Measurements from ENCODE around the gene PDCD2L.

GRCh38 chr19:34416021-34416545, 11.9 kb downstream of the PDCD2L start:
- TF ChIP-seq JUND (IDR thresholded peaks at IDR 0.05; ENCODE audit: low read length) (no peak), POLR2A (IDR thresholded peaks at IDR 0.05; ENCODE audit: control extremely low read depth in 1 of 2, low read depth in 2 of 2, low read length in 2 of 2) (no peak), SRF (IDR thresholded peaks at IDR 0.05; ENCODE audit: low read depth, low read length) (no peak), POU5F1 (IDR thresholded peaks at IDR 0.05; ENCODE audit: low read depth, low read length) (no peak), RAD21 (IDR thresholded peaks at IDR 0.05 in 1 of 2, conservative IDR thresholded peaks at IDR 0.05 in 1 of 2; ENCODE audit: low read depth in 2 of 2, low read length in 2 of 2) (no peak)
- TF ChIP-seq, protein P1, sequence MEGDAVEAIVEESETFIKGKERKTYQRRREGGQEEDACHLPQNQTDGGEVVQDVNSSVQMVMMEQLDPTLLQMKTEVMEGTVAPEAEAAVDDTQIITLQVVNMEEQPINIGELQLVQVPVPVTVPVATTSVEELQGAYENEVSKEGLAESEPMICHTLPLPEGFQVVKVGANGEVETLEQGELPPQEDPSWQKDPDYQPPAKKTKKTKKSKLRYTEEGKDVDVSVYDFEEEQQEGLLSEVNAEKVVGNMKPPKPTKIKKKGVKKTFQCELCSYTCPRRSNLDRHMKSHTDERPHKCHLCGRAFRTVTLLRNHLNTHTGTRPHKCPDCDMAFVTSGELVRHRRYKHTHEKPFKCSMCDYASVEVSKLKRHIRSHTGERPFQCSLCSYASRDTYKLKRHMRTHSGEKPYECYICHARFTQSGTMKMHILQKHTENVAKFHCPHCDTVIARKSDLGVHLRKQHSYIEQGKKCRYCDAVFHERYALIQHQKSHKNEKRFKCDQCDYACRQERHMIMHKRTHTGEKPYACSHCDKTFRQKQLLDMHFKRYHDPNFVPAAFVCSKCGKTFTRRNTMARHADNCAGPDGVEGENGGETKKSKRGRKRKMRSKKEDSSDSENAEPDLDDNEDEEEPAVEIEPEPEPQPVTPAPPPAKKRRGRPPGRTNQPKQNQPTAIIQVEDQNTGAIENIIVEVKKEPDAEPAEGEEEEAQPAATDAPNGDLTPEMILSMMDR (IDR thresholded peaks at IDR 0.05; ENCODE audit: control extremely low read depth in 1 of 3, insufficient read depth in 1 of 3, low read depth in 1 of 3, low read length in 3 of 3), result no peak
